Activated naive CD8-positive, alpha-beta T cell (primary cell): ENCODE data around the gene LRRC23.
A peak's percentile ranks its signal among the peaks of the same experiment; 100 is the strongest.

Experiments used
- H3K27ac Mint-ChIP-seq: one replicate; pipeline ENCODE4 v1.8.0; 2021; ENCODE audit warnings: mixed read lengths
- H3K27me3 Mint-ChIP-seq: one replicate; pipeline ENCODE4 v1.8.0; 2021; ENCODE audit warnings: mixed read lengths
- H3K36me3 Mint-ChIP-seq: one replicate; pipeline ENCODE4 v1.8.0; 2021; ENCODE audit warnings: mixed read lengths
- H3K4me1 Mint-ChIP-seq: one replicate; pipeline ENCODE4 v1.8.0; 2021; ENCODE audit warnings: low read depth, mixed read lengths
- H3K4me3 Mint-ChIP-seq: one replicate; pipeline ENCODE4 v1.8.0; 2021; ENCODE audit warnings: mild to moderate bottlenecking, mixed read lengths
- H3K9me3 Mint-ChIP-seq: one replicate; pipeline ENCODE4 v1.8.0; 2021; ENCODE audit warnings: low read depth, mixed read lengths

LRRC23 gene

GRCh38 chr12:6912164-6912935 is 7.7 kb downstream of the LRRC23 start:
- no peaks in the 10 kb centered on the region for H3K9me3 Mint-ChIP-seq
- H3K27ac Mint-ChIP-seq, result peak overlapping the region; percentile 82
- H3K4me3 Mint-ChIP-seq, result no peak overlapping the region
- H3K4me1 Mint-ChIP-seq, result peaks cover 29% of the 10 kb centered on the region
- H3K27me3 Mint-ChIP-seq, result no peaks in the 10 kb centered on the region
- no peaks in the 10 kb centered on the region for H3K36me3 Mint-ChIP-seq

- peaks cover 29% of the 10 kb centered on the region for H3K4me1 Mint-ChIP-seq
- no peaks in the 10 kb centered on the region for H3K36me3 Mint-ChIP-seq
- no peaks in the 10 kb centered on the region for H3K27me3 Mint-ChIP-seq
- H3K27ac Mint-ChIP-seq, result peak within 1 kb of the TSS; percentile 88
- H3K9me3 Mint-ChIP-seq, result no peaks in the 10 kb centered on the region
- peak within 1 kb of the TSS; percentile 93 for H3K4me3 Mint-ChIP-seq
Observed at GRCh38 chr12:6914246-6914946, 9.8 kb downstream of the LRRC23 start, which contains the start of gene ENO2. TSS of gene ENO2 (plus strand) at chr12:6914580. CDS start at chr12:6915833, 1,253 bp downstream.

GRCh38 chr12:6914947-6915788 is 10.5 kb downstream of the LRRC23 start:
- Mint-ChIP-seq H3K4me3 (peak overlapping the region; percentile 93), H3K4me1 (peaks cover 29% of the 10 kb centered on the region), H3K9me3 (no peaks in the 10 kb centered on the region), H3K36me3 (peaks cover 2% of the 10 kb centered on the region), H3K27ac (peak overlapping the region; percentile 84), H3K27me3 (no peaks in the 10 kb centered on the region)

- no peaks in the 10 kb centered on the region for H3K27me3 Mint-ChIP-seq
- H3K4me1 Mint-ChIP-seq, result peaks cover 29% of the 10 kb centered on the region
- H3K4me3 Mint-ChIP-seq, result peak overlapping the region; percentile 93
- H3K9me3 Mint-ChIP-seq, result no peaks in the 10 kb centered on the region
- H3K27ac Mint-ChIP-seq, result peak overlapping the region; percentile 22
- H3K36me3 Mint-ChIP-seq, result peaks cover 2% of the 10 kb centered on the region
Observed at GRCh38 chr12:6915789-6916285, 11.2 kb downstream of the LRRC23 start.

- peak overlapping the region; percentile 81 for H3K27ac Mint-ChIP-seq
- H3K27me3 Mint-ChIP-seq, result no peaks in the 10 kb centered on the region
- peaks cover 2% of the 10 kb centered on the region for H3K36me3 Mint-ChIP-seq
- no peaks in the 10 kb centered on the region for H3K9me3 Mint-ChIP-seq
- H3K4me1 Mint-ChIP-seq, result peaks cover 29% of the 10 kb centered on the region
- H3K4me3 Mint-ChIP-seq, result peak overlapping the region; percentile 93
Observed at GRCh38 chr12:6916426-6917200, 12.0 kb downstream of the LRRC23 start.

GRCh38 chr12:6917491-6918231 is 13.0 kb downstream of the LRRC23 start:
- H3K9me3 Mint-ChIP-seq, result no peaks in the 10 kb centered on the region
- peaks cover 29% of the 10 kb centered on the region for H3K4me1 Mint-ChIP-seq
- no peak overlapping the region for H3K4me3 Mint-ChIP-seq
- H3K27ac Mint-ChIP-seq, result no peak overlapping the region
- H3K36me3 Mint-ChIP-seq, result peaks cover 2% of the 10 kb centered on the region
- no peaks in the 10 kb centered on the region for H3K27me3 Mint-ChIP-seq

- H3K36me3 Mint-ChIP-seq, result peaks cover 2% of the 10 kb centered on the region
- H3K27me3 Mint-ChIP-seq, result no peaks in the 10 kb centered on the region
- H3K4me3 Mint-ChIP-seq, result no peak overlapping the region
- H3K4me1 Mint-ChIP-seq, result peaks cover 25% of the 10 kb centered on the region
- no peak overlapping the region for H3K27ac Mint-ChIP-seq
- H3K9me3 Mint-ChIP-seq, result no peaks in the 10 kb centered on the region
Observed at GRCh38 chr12:6919588-6919987, 15.0 kb downstream of the LRRC23 start.

GRCh38 chr12:6921539-6921938 is 16.9 kb downstream of the LRRC23 start:
- H3K4me3 Mint-ChIP-seq, result no peak overlapping the region
- peaks cover 2% of the 10 kb centered on the region for H3K36me3 Mint-ChIP-seq

GRCh38 chr12:6921996-6922946 is 17.6 kb downstream of the LRRC23 start:
- H3K4me1 Mint-ChIP-seq, result peaks cover 22% of the 10 kb centered on the region
- peaks cover 2% of the 10 kb centered on the region for H3K36me3 Mint-ChIP-seq
- no peaks in the 10 kb centered on the region for H3K9me3 Mint-ChIP-seq
- no peak overlapping the region for H3K4me3 Mint-ChIP-seq
- no peaks in the 10 kb centered on the region for H3K27me3 Mint-ChIP-seq
- H3K27ac Mint-ChIP-seq, result no peak overlapping the region

More at GRCh38 chr12:6921539-6921938, 16.9 kb downstream of the LRRC23 start:
- no peaks in the 10 kb centered on the region for H3K9me3 Mint-ChIP-seq
- peak overlapping the region; percentile 16 for H3K27ac Mint-ChIP-seq
- peaks cover 18% of the 10 kb centered on the region for H3K4me1 Mint-ChIP-seq
- no peaks in the 10 kb centered on the region for H3K27me3 Mint-ChIP-seq

GRCh38 chr12:6923003-6923732 is 18.5 kb downstream of the LRRC23 start:
- H3K4me1 Mint-ChIP-seq, result peaks cover 22% of the 10 kb centered on the region
- no peaks in the 10 kb centered on the region for H3K27me3 Mint-ChIP-seq
- H3K27ac Mint-ChIP-seq, result peak overlapping the region; percentile 46
- no peak overlapping the region for H3K4me3 Mint-ChIP-seq
- H3K36me3 Mint-ChIP-seq, result peaks cover 2% of the 10 kb centered on the region
- no peaks in the 10 kb centered on the region for H3K9me3 Mint-ChIP-seq

GRCh38 chr12:6923851-6924250 is 19.2 kb downstream of the LRRC23 start:
- peak overlapping the region; percentile 72 for H3K27ac Mint-ChIP-seq
- H3K4me3 Mint-ChIP-seq, result no peak overlapping the region

GRCh38 chr12:6925239-6925539 is 20.6 kb downstream of the LRRC23 start:
- Mint-ChIP-seq H3K4me3 (no peak overlapping the region), H3K4me1 (peaks cover 39% of the 10 kb centered on the region), H3K36me3 (no peaks in the 10 kb centered on the region)

More at GRCh38 chr12:6923851-6924250, 19.2 kb downstream of the LRRC23 start:
- peaks cover 26% of the 10 kb centered on the region for H3K4me1 Mint-ChIP-seq
- peaks cover 2% of the 10 kb centered on the region for H3K36me3 Mint-ChIP-seq
- no peaks in the 10 kb centered on the region for H3K9me3 Mint-ChIP-seq
- H3K27me3 Mint-ChIP-seq, result no peaks in the 10 kb centered on the region

More at GRCh38 chr12:6925239-6925539, 20.6 kb downstream of the LRRC23 start:
- no peak overlapping the region for H3K27ac Mint-ChIP-seq
- no peaks in the 10 kb centered on the region for H3K9me3 Mint-ChIP-seq
- H3K27me3 Mint-ChIP-seq, result no peaks in the 10 kb centered on the region
